HepG2 (cell line): Measurements from ENCODE around the gene ING2. TPM values are rescaled to one million over a fixed set of nuclear protein-coding genes. Genes with fewer than 3 reads are reported as not detected.

ENCODE experiments used
- ATAC-seq: fragments of 200-7000 bp; cut with Tn5 transposase; 3 replicates; pipeline ENCODE4 v1.9.1; 2020; ENCODE audit warnings: mild to moderate bottlenecking, moderate library complexity
- BruUV-seq: library from RNA; stranded (reverse); fragments of 400-500 nt; replicated peaks from 2 replicates; lab custom pipeline; 2021; lab: Mats Ljungman, UMichigan
- CTCF ChIA-PET: fragments of 300-600 bp; formaldehyde crosslinking; extraction: SDS; loops from one replicate; lab custom pipeline; 2021; ENCODE audit warnings: low total read pairs, inconsistent platforms, low intra/inter-chr PET ratio; lab: Yijun Ruan, JAX
- POLR2A ChIA-PET: fragments of 350-600 bp; sonication (Branson Sonifier 250); formaldehyde crosslinking; loops from one replicate; lab custom pipeline; 2020; ENCODE audit warnings: antibody characterized with exemption, inconsistent platforms; lab: Yijun Ruan, JAX
- DNase-seq: peaks from one replicate; pipeline ENCODE4 v3.0.0-alpha.2; 2015; ENCODE audit warnings: low spot score
- FAIRE-seq: peaks from 3 replicates; lab custom pipeline; 2011; peaks lifted over from hg19 to GRCh38; lab: Jason Lieb, UNC
- H2AFZ ChIP-seq: one replicate; pipeline ENCODE4 v1.6.1; 2011; ENCODE audit warnings: low read length, inconsistent platforms
- H3K27ac ChIP-seq: fragments of 300-600 bp; 3 replicates; pipeline ENCODE4 v1.8.0; 2011; ENCODE audit warnings: mixed run types, mild to moderate bottlenecking, mixed read lengths, low read length, inconsistent platforms; ENCODE audit not compliant: insufficient read depth; ENCODE audit errors: extremely low read length
- H3K27me3 ChIP-seq, 2 experiments: fragments of 200-600 bp in 1 of 2; 2 replicates in 1 of 2; 3 replicates in 1 of 2; pipeline versions ENCODE4 v1.6.0 to v1.8.0; 2011; ENCODE audit warnings: low read length in 2 of 2, mild to moderate bottlenecking in 2 of 2, moderate library complexity in 2 of 2, inconsistent platforms in 1 of 2; ENCODE audit not compliant: insufficient read depth in 2 of 2, control insufficient read depth in 1 of 2
- H3K36me3 ChIP-seq, 2 experiments: fragments of 200-600 bp in 1 of 2; replicated peaks in 1 of 2; 2 replicates in 1 of 2; 3 replicates in 1 of 2; pipeline versions ENCODE4 v1.5.1 to v1.8.0; 2011; ENCODE audit warnings: low read length in 2 of 2, inconsistent platforms in 1 of 2; ENCODE audit not compliant: insufficient read depth in 2 of 2, control insufficient read depth in 1 of 2
- H3K4me1 ChIP-seq: 2 replicates; pipeline ENCODE4 v1.5.1; 2012; ENCODE audit warnings: low read length, inconsistent platforms; ENCODE audit not compliant: insufficient read depth
- H3K4me2 ChIP-seq: 2 replicates; pipeline ENCODE4 v1.6.0; 2011; ENCODE audit warnings: low read depth, low read length, inconsistent platforms
- H3K4me3 ChIP-seq, 3 experiments: fragments of 200-600 bp in 1 of 3; sonication (generic), shearing (Covaris generic) in 1 of 3; replicated peaks in 1 of 3; 2 replicates each; pipeline ENCODE4 v1.5.1; 2011 to 2016; ENCODE audit warnings: low read length in 3 of 3, inconsistent platforms in 2 of 3, low read depth in 2 of 3, mild to moderate bottlenecking in 2 of 3, control low read depth in 1 of 3, mixed read lengths in 1 of 3; ENCODE audit not compliant: insufficient read depth in 1 of 3
- H3K79me2 ChIP-seq: one replicate; pipeline ENCODE4 v1.6.1; 2011; ENCODE audit warnings: low read length, inconsistent platforms; ENCODE audit not compliant: insufficient read depth
- H3K9ac ChIP-seq: 2 replicates; pipeline ENCODE4 v1.6.0; 2011; ENCODE audit warnings: mild to moderate bottlenecking, low read depth, low read length, inconsistent platforms; ENCODE audit not compliant: insufficient read depth
- H3K9me3 ChIP-seq: 2 replicates; pipeline ENCODE4 v1.5.1; 2012; ENCODE audit warnings: mild to moderate bottlenecking, low read length
- H4K20me1 ChIP-seq: 2 replicates; pipeline ENCODE4 v1.6.0; 2011; ENCODE audit warnings: inconsistent platforms, mild to moderate bottlenecking, low read length, moderate library complexity; ENCODE audit not compliant: insufficient read depth
- AFF4 ChIP-seq: sonication (generic); formaldehyde crosslinking; IDR thresholded peaks from 2 replicates; pipeline ENCODE4 v1.4.0; 2020; ENCODE audit warnings: missing genetic modification reagents
- ATAD3A ChIP-seq: sonication (generic); formaldehyde crosslinking; IDR thresholded peaks from 2 replicates; pipeline ENCODE4 v1.4.0; 2020; ENCODE audit warnings: missing genetic modification reagents
- SALL1 ChIP-seq: sonication (generic); formaldehyde crosslinking; IDR thresholded peaks from 2 replicates; pipeline ENCODE4 v1.8.0; 2022; ENCODE audit warnings: mild to moderate bottlenecking, missing genetic modification reagents
- TARDBP ChIP-seq: sonication (generic); formaldehyde crosslinking; IDR thresholded peaks from 2 replicates; pipeline ENCODE4 v1.8.0; 2022; ENCODE audit warnings: mild to moderate bottlenecking, missing genetic modification reagents
- ZBED4 ChIP-seq: sonication (generic); formaldehyde crosslinking; IDR thresholded peaks from 2 replicates; pipeline ENCODE4 v1.4.0; 2020; ENCODE audit warnings: missing genetic modification reagents, borderline replicate concordance
- ZNF3 ChIP-seq: IDR thresholded peaks from 2 replicates; pipeline ENCODE4 v1.7.0; 2017; ENCODE audit warnings: inconsistent platforms
- ZNF614 ChIP-seq: IDR thresholded peaks from 2 replicates; pipeline ENCODE4 v1.6.1; 2018; ENCODE audit warnings: missing biosample characterization, missing genetic modification reagents, inconsistent platforms, borderline replicate concordance
- ZNF775 ChIP-seq: sonication (generic); formaldehyde crosslinking; IDR thresholded peaks from 2 replicates; pipeline ENCODE4 v1.4.0; 2020; ENCODE audit warnings: missing genetic modification reagents, mild to moderate bottlenecking, moderate library complexity, borderline replicate concordance
- ZSCAN25 ChIP-seq: sonication (generic); formaldehyde crosslinking; IDR thresholded peaks from 2 replicates; pipeline ENCODE4 v1.8.0; 2022; ENCODE audit warnings: mild to moderate bottlenecking, missing genetic modification reagents
- WGBS: methylation state at CpG from one replicate; pipeline ENCODE4 v1.1.6; 2017; ENCODE audit warnings: low lambda C conversion rate; 5-methylcytosine and 5-hydroxymethylcytosine counted together
- in situ Hi-C: cut with HindIII; loops from 2 replicates; pipeline ENCODE4 v1.10.0; 2017; ENCODE audit warnings: low pct_unique_long_range_greater_than_20kb; ENCODE audit not compliant: extremely low pct_ligation_motif_present
- intact Hi-C: fragments of 100-400 bp; cut with micrococcal nuclease; formaldehyde crosslinking; loops from one replicate; pipeline ENCODE4 v1.10.0; 2022; ENCODE audit not compliant: unreplicated experiment
- polyA plus RNA-seq, 8 experiments: library from polyadenylated mRNA; depleted of rRNA in 3 of 8; stranded (reverse) in 7 of 8; unstranded in 1 of 8; fragments of >200 nt; fragmentation: Illumina TruSeq in 4 of 8; extraction: Trizol in 4 of 8; gene quantifications; 2 replicates each; pipeline versions ENCODE4 v1.2.1 to v1.2.3, GENCODE V29; 2011 to 2016; ENCODE audit warnings: low read depth in 4 of 8, missing spikeins in 1 of 8, mixed read lengths in 1 of 8; ENCODE audit not compliant: insufficient read depth in 1 of 8
- total RNA-seq, 5 experiments: library from RNA; depleted of rRNA; stranded (reverse); fragments of >200 nt; fragmentation: Illumina TruSeq; extraction: Trizol; gene quantifications; 2 replicates each; pipeline ENCODE4 v1.2.3, GENCODE V29; 2016; ENCODE audit warnings: low read depth in 1 of 5

The ING2 gene
- total and polyA plus RNA-seq, 2 of the 13 experiments (the other 11 are each of a cell fraction or from before 2014, with no cell fraction given): 6.6 to 12.4 TPM

- no peaks in the 10 kb centered on the region for H3K36me3 ChIP-seq
- 72% methylated on average over 6 of the region's 6 CpGs for WGBS
- H3K27ac ChIP-seq: no peak overlapping the region
- ChIA-PET POLR2A (no interaction called here), CTCF (no interaction called here)
- BruUV-seq: no TSS peak
- TF ChIP-seq ZNF614 (CRISPR knock-in tag): no peak
- no peak for TF ChIP-seq ZNF3
- no peak for TF ChIP-seq ZNF775
- H3K4me1 ChIP-seq: 0 out of 2 replicates have a peak, but pooled peaks cover under 1% of the 10 kb centered on the region
- H3K9me3 ChIP-seq: peaks cover 5% of the 10 kb centered on the region; the same call in 1 of the 2 replicates
- H3K9ac ChIP-seq: no peak overlapping the region
- no peaks in the 10 kb centered on the region for H4K20me1 ChIP-seq
- FAIRE-seq (no peak), DNase-seq (no peak), ATAC-seq (no peak)
- peaks cover 0 to 3% of the 10 kb centered on the region in 2 experiments; a peak in 1 of 5 replicates for H3K27me3 ChIP-seq
- in situ Hi-C loops (no loop called here), intact Hi-C loops (no loop called here)
- H3K4me2 ChIP-seq: no peak overlapping the region
- H2AFZ ChIP-seq: no peak overlapping the region
- no peak overlapping the region for H3K4me3 ChIP-seq
- no peaks in the 10 kb centered on the region for H3K79me2 ChIP-seq
These were observed 41.5 kb downstream of the ING2 start for GRCh38 chr4:183546376-183546775.

- no peak for FAIRE-seq
- CTCF ChIA-PET: no interaction called here
- Histone ChIP-seq H3K4me1 (no peaks in the 10 kb centered on the region), H3K9ac (no peak overlapping the region), H3K79me2 (no peaks in the 10 kb centered on the region), H3K27me3 (no peaks in the 10 kb centered on the region; a peak in 1 of 5 replicates), H3K9me3 (peaks cover 5% of the 10 kb centered on the region; the same call in 1 of the 2 replicates), H3K36me3 (no peaks in the 10 kb centered on the region), H3K4me2 (no peak overlapping the region)
- no TSS peak for BruUV-seq
- no peak for TF ChIP-seq ATAD3A (CRISPR knock-in tag)
- TF ChIP-seq ZSCAN25 (CRISPR knock-in tag): no peak
- TF ChIP-seq ZBED4 (CRISPR knock-in tag): no peak
- no peak for TF ChIP-seq SALL1 (CRISPR knock-in tag)
- no peak for TF ChIP-seq TARDBP (CRISPR knock-in tag)
- no peak for TF ChIP-seq AFF4 (CRISPR knock-in tag)
- TF ChIP-seq, all 625 proteins: peak for 0
- ATAC-seq (no peak), DNase-seq (no peak)
- H2AFZ ChIP-seq: no peak overlapping the region
- 32% methylated on average over 3 of the region's 3 CpGs for WGBS
- intact Hi-C loops: no loop called here
- H3K27ac ChIP-seq: no peak overlapping the region
- in situ Hi-C loops: no loop called here
- H4K20me1 ChIP-seq: no peaks in the 10 kb centered on the region
- H3K4me3 ChIP-seq: no peak overlapping the region
- POLR2A ChIA-PET: no interaction called here
These were observed 43.4 kb downstream of the ING2 start for GRCh38 chr4:183548306-183548705.
